GM23248 (cell line): Measurements from ENCODE around the gene IGF2BP3. TPM values are rescaled to one million over a fixed set of nuclear protein-coding genes. Genes with fewer than 3 reads are reported as not detected.
A peak's percentile ranks its signal among the peaks of the same experiment; 100 is the strongest.

Experiments used
- DNase-seq: peaks from one replicate; pipeline ENCODE4 v3.0.0-alpha.2; 2015
- H2AFZ ChIP-seq: fragments of 200-600 bp; sonication (generic); 2 replicates; pipeline ENCODE4 v1.6.1; 2016; ENCODE audit warnings: antibody characterized with exemption
- H3F3A ChIP-seq: fragments of 200-600 bp; sonication (generic); 2 replicates; pipeline ENCODE4 v1.6.1; 2016; ENCODE audit warnings: mild to moderate bottlenecking, antibody characterized with exemption, mixed run types; ENCODE audit not compliant: insufficient read depth
- H3K27ac ChIP-seq: fragments of 200-600 bp; sonication (generic); 2 replicates; pipeline ENCODE4 v1.5.1; 2016; ENCODE audit warnings: mild to moderate bottlenecking
- H3K27me3 ChIP-seq: fragments of 200-600 bp; sonication (generic); replicated peaks from 2 replicates; pipeline ENCODE4 v1.6.1; 2016; ENCODE audit warnings: mild to moderate bottlenecking; ENCODE audit not compliant: insufficient read depth
- H3K36me3 ChIP-seq: fragments of 200-600 bp; sonication (generic); 2 replicates; pipeline ENCODE4 v1.6.1; 2016; ENCODE audit warnings: low read depth, mild to moderate bottlenecking
- H3K4me1 ChIP-seq: fragments of 200-600 bp; sonication (generic); 2 replicates; pipeline ENCODE4 v1.6.1; 2016; ENCODE audit warnings: mild to moderate bottlenecking; ENCODE audit not compliant: insufficient read depth
- H3K4me2 ChIP-seq: fragments of 200-600 bp; sonication (generic); one replicate; pipeline ENCODE4 v1.6.1; 2016; ENCODE audit warnings: mild to moderate bottlenecking; ENCODE audit not compliant: unreplicated experiment
- H3K4me3 ChIP-seq: fragments of 200-600 bp; sonication (generic); 2 replicates; pipeline ENCODE4 v1.5.1; 2016; ENCODE audit warnings: mild to moderate bottlenecking
- H3K79me2 ChIP-seq: fragments of 200-600 bp; sonication (generic); 2 replicates; pipeline ENCODE4 v1.6.1; 2016; ENCODE audit warnings: mild to moderate bottlenecking; ENCODE audit not compliant: insufficient read depth
- H3K9ac ChIP-seq: fragments of 200-600 bp; sonication (generic); 2 replicates; pipeline ENCODE4 v1.6.1; 2016; ENCODE audit warnings: mild to moderate bottlenecking
- H3K9me2 ChIP-seq: fragments of 200-600 bp; sonication (generic); 2 replicates; pipeline ENCODE4 v1.6.1; 2016; ENCODE audit warnings: mixed run types, mild to moderate bottlenecking, moderate library complexity; ENCODE audit not compliant: insufficient read depth
- H3K9me3 ChIP-seq: fragments of 200-600 bp; sonication (generic); one replicate; pipeline ENCODE4 v1.6.1; 2017; ENCODE audit warnings: low read depth
- H4K20me1 ChIP-seq: fragments of 200-600 bp; sonication (generic); 2 replicates; pipeline ENCODE4 v1.6.0; 2016; ENCODE audit not compliant: insufficient read depth
- EZH2 ChIP-seq: fragments of 200-600 bp; sonication (generic); IDR thresholded peaks from 2 replicates; pipeline ENCODE4 v1.6.1; 2018; ENCODE audit warnings: antibody characterized with exemption, mild to moderate bottlenecking; ENCODE audit not compliant: insufficient read depth, poor library complexity, severe bottlenecking
- EZH2phosphoT487 ChIP-seq: fragments of 200-600 bp; sonication (generic); IDR thresholded peaks from 2 replicates; pipeline ENCODE4 v1.6.1; 2018; ENCODE audit warnings: antibody characterized with exemption, moderate library complexity, mild to moderate bottlenecking, low read depth; ENCODE audit not compliant: insufficient read depth
- WGBS, 2 experiments: methylation state at CpG; one replicate each; pipeline ENCODE4 v1.1.6; 2015 to 2017; ENCODE audit warnings: low lambda C conversion rate in 2 of 2, low coverage in 1 of 2; ENCODE audit errors: missing lambda C conversion rate in 2 of 2; 5-methylcytosine and 5-hydroxymethylcytosine counted together
- in situ Hi-C: fragments of 300-500 bp; cut with MboI; formaldehyde crosslinking; loops from 2 replicates; pipeline ENCODE4 v1.15.0; 2020
- polyA plus RNA-seq: library from polyadenylated mRNA; unstranded; fragments of >200 nt; fragmentation: Nextera tagmentation; extraction: Ambion mirVana; gene quantifications from 2 replicates; pipeline ENCODE4 v1.2.1, GENCODE V29; 2016
- total RNA-seq: library from RNA; depleted of rRNA; stranded (reverse); fragments of >200 nt; shearing (Covaris generic); gene quantifications from 2 replicates; pipeline ENCODE4 v1.2.3, GENCODE V29; 2014

IGF2BP3 gene
- total and polyA plus RNA-seq, 2 experiments from 2014 or later, result 7.6 to 18.2 TPM

DNA sequence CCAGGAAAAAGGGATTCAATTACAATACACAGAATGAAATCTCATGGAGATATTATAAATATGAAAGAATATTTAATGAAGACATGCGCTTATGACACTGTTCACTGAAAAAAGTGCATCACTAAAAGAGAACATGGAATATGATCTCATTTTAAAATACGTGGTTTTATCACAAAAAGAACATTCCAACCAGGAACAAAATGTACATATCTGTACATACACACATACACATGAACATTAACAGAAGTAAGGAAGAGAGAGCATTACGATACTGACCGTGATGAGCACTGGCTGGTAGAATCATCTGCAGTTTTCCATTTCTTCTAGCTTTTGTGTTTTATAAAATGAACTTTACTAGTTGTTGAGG lies 39.4 kb downstream of the IGF2BP3 start:
- in situ Hi-C loops, result no loop called here
- peak; percentile 3 for DNase-seq
- Histone ChIP-seq H3K36me3 (no peaks in the 10 kb centered on the region), H3K9me3 (no peaks in the 10 kb centered on the region), H3K4me1 (peaks cover 30% of the 10 kb centered on the region), H3K4me2 (peak overlapping the region; percentile 49), H3K4me3 (no peak overlapping the region; the same call in 1 of the 2 replicates), H2AFZ (peak overlapping the region; percentile 49), H3K27ac (peak overlapping the region; percentile 70), H3K79me2 (peaks cover 92% of the 10 kb centered on the region), H3K9ac (peak overlapping the region; percentile 36; the same call in 1 of the 2 replicates), H3K9me2 (no peaks in the 10 kb centered on the region), H3F3A (peaks cover 32% of the 10 kb centered on the region), H4K20me1 (no peaks in the 10 kb centered on the region), H3K27me3 (no peaks in the 10 kb centered on the region)
- TF ChIP-seq EZH2phosphoT487, result no peak
- 82 to 85% methylated on average over 4 of the region's 4 CpGs for WGBS, 2 experiments

DNA sequence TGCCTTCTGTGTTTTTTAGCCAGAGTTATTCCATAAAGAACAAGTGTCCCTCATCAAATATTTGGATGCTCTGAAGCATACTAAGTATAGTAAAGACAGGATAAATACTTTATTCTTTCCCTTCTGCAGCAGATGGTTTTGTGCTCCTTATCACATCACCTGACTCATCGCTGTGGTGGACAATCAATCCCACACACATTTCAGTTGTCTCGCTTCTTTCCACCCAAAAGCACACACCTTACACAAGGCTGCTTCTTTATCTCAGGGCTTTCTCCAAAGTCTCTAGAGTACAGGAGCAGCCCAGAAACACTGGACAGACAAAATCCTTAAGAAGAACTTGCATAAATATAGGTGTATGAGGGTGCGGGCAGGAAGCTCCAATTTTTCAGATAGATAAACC lies 43.4 kb downstream of the IGF2BP3 start:
- Histone ChIP-seq H4K20me1 (no peaks in the 10 kb centered on the region), H3F3A (peaks cover 29% of the 10 kb centered on the region), H2AFZ (no peak overlapping the region), H3K4me2 (no peak overlapping the region), H3K27me3 (no peaks in the 10 kb centered on the region), H3K9me3 (no peaks in the 10 kb centered on the region), H3K4me1 (peaks cover 29% of the 10 kb centered on the region), H3K9ac (no peak overlapping the region), H3K4me3 (no peak overlapping the region), H3K27ac (no peak overlapping the region), H3K79me2 (peaks cover 91% of the 10 kb centered on the region), H3K9me2 (no peaks in the 10 kb centered on the region), H3K36me3 (no peaks in the 10 kb centered on the region)
- 92 to 95% methylated on average over 3 of the region's 3 CpGs for whole genome bisulfite sequencing, 2 experiments
- TF ChIP-seq EZH2phosphoT487, result no peak
- TF ChIP-seq EZH2, result no peak
- in situ Hi-C loops, result no loop called here
- peak; percentile 4 for DNase-seq

DNA sequence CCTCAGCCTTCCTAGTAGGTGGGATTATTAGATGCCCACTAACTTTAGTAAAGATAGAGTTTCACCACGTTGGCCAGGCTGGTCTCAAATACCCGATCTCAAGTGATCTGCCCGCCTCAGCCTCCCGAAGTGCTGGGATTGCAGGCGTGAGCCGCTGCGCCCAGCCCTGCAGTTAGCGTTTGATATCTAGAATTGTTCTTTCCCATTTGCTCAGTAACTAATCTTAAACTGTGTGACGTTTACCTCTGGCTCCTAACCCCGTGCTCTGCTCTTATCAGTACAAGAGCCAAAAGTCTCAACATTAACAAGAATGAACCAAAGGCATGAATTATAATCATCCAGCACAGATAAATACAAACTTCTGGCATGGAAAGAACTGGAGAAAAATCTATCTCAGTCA lies 47.4 kb downstream of the IGF2BP3 start:
- DNase-seq, result no peak
- H3K4me3 ChIP-seq, result no peak overlapping the region
- WGBS, 2 experiments, result 88 to 89% methylated on average over 10 of the region's 10 CpGs

DNA sequence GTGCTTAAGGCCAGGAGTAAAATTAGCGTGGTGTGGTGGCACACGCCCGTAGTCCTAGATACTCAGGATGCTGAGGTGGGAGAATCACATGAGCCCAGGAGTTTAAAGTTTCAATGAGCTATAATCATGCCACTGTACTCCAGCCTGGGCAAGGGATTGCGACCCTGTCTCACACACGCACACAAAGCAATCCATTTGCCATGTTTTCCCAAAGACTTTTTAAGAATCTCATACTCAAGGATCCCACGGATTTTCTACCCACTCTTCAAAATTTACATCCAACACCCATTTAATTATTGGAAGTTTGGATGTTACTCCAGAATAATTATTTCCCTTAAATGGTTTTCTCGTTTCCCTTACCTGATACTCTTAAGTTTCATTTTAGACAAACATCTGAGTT lies 47.9 kb downstream of the IGF2BP3 start:
- Histone ChIP-seq H3K27ac (no peak overlapping the region), H3K9ac (no peak overlapping the region), H3F3A (0 out of 2 replicates have a peak, but pooled peaks cover 13% of the 10 kb centered on the region), H2AFZ (no peak overlapping the region), H3K79me2 (peaks cover 99% of the 10 kb centered on the region), H3K9me3 (no peaks in the 10 kb centered on the region), H3K36me3 (no peaks in the 10 kb centered on the region), H4K20me1 (no peaks in the 10 kb centered on the region), H3K4me2 (no peak overlapping the region), H3K4me3 (no peak overlapping the region), H3K4me1 (peaks cover 14% of the 10 kb centered on the region), H3K9me2 (no peaks in the 10 kb centered on the region), H3K27me3 (no peaks in the 10 kb centered on the region)
- DNase-seq, result no peak
- in situ Hi-C loops, result no loop called here
- no peak for TF ChIP-seq EZH2
- no peak for TF ChIP-seq EZH2phosphoT487
- 90 to 91% methylated on average over 7 of the region's 7 CpGs for WGBS, 2 experiments

More for the DNA sequence above, 47.4 kb downstream of the IGF2BP3 start:
- Histone ChIP-seq H4K20me1 (no peaks in the 10 kb centered on the region), H3K4me1 (peaks cover 9% of the 10 kb centered on the region), H3F3A (0 out of 2 replicates have a peak, but pooled peaks cover 8% of the 10 kb centered on the region), H3K9me3 (no peaks in the 10 kb centered on the region), H3K9me2 (no peaks in the 10 kb centered on the region), H2AFZ (no peak overlapping the region), H3K36me3 (no peaks in the 10 kb centered on the region), H3K9ac (no peak overlapping the region), H3K27ac (no peak overlapping the region), H3K27me3 (no peaks in the 10 kb centered on the region), H3K79me2 (peaks cover 99% of the 10 kb centered on the region), H3K4me2 (no peak overlapping the region)
- in situ Hi-C loops, result no loop called here
- no peak for TF ChIP-seq EZH2
- TF ChIP-seq EZH2phosphoT487, result no peak

DNA sequence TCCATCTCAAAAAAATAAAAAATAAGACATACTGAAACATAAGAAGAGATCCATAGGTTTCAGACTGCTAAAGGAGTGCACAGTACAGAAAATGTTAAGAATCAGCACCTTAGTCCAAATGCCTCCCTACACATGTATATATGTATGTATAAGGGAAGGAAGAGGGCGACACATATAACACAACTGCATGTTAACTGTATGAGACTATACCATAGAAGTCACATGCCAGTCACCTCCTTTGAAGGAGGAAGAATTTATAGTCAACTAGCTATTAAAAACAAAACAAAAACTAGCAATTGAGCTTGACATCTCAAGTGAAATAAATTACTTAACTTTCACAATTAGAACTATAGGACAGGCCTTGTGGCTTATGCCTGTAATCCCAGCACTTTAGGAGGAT lies 50.4 kb downstream of the IGF2BP3 start:
- Histone ChIP-seq H3K9me3 (no peaks in the 10 kb centered on the region), H3K4me2 (no peak overlapping the region), H3K4me3 (no peak overlapping the region), H3K27ac (no peak overlapping the region), H3K4me1 (peaks cover 16% of the 10 kb centered on the region), H2AFZ (no peak overlapping the region), H3F3A (0 out of 2 replicates have a peak, but pooled peaks cover 16% of the 10 kb centered on the region), H3K9ac (no peak overlapping the region), H3K9me2 (no peaks in the 10 kb centered on the region), H3K36me3 (no peaks in the 10 kb centered on the region), H3K79me2 (peaks cover 96% of the 10 kb centered on the region), H4K20me1 (no peaks in the 10 kb centered on the region), H3K27me3 (no peaks in the 10 kb centered on the region)
- no peak for DNase-seq
- in situ Hi-C loops, result no loop called here
- TF ChIP-seq EZH2 (no peak), EZH2phosphoT487 (no peak)
- whole genome bisulfite sequencing, 2 experiments, result 85% methylated on average over 1 of the region's 1 CpG
